ENCODE measurements around the gene F10.

The F10 gene

DNA sequence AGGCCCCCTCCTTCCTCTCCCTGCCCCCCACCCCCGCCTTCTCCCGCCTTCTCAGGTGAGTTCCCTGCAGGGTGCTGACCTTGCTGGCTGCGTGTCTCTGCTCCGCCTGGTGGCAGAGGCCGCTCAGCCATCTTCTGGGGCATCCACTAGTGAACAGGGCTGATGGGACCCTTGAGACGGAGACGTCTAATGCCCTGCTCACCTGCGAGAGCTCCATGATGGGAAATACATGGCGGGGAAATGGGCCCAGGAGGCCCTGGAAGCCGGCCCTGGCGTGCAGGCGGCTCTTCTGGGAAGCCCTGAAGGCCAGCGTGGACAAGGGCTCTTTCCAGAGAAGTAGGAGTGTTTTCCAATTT lies 32.2 kb upstream of the F10 start:
- Histone ChIP-seq H3K4me1 (ENCODE audit: insufficient read depth, poor library complexity, severe bottlenecking) (no peaks in the 10 kb centered on the region), H3K9me3 (ENCODE audit: severe bottlenecking) (no peaks in the 10 kb centered on the region), H3K4me3 (ENCODE audit: severe bottlenecking) (no peak overlapping the region), H3K27ac (ENCODE audit: poor library complexity, severe bottlenecking) (no peak overlapping the region), H3K36me3 (ENCODE audit: low read depth) (no peaks in the 10 kb centered on the region), H3K27me3 (ENCODE audit: insufficient read depth, poor library complexity, severe bottlenecking) (peaks cover 7% of the 10 kb centered on the region)
- DNase-seq (ENCODE audit: low spot score) (peak; percentile 24), ATAC-seq (ENCODE audit: low read depth) (no peak)
- TF ChIP-seq, protein P1, sequence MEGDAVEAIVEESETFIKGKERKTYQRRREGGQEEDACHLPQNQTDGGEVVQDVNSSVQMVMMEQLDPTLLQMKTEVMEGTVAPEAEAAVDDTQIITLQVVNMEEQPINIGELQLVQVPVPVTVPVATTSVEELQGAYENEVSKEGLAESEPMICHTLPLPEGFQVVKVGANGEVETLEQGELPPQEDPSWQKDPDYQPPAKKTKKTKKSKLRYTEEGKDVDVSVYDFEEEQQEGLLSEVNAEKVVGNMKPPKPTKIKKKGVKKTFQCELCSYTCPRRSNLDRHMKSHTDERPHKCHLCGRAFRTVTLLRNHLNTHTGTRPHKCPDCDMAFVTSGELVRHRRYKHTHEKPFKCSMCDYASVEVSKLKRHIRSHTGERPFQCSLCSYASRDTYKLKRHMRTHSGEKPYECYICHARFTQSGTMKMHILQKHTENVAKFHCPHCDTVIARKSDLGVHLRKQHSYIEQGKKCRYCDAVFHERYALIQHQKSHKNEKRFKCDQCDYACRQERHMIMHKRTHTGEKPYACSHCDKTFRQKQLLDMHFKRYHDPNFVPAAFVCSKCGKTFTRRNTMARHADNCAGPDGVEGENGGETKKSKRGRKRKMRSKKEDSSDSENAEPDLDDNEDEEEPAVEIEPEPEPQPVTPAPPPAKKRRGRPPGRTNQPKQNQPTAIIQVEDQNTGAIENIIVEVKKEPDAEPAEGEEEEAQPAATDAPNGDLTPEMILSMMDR (IDR thresholded peaks at IDR 0.05; ENCODE audit: poor library complexity, severe bottlenecking): no peak

DNA sequence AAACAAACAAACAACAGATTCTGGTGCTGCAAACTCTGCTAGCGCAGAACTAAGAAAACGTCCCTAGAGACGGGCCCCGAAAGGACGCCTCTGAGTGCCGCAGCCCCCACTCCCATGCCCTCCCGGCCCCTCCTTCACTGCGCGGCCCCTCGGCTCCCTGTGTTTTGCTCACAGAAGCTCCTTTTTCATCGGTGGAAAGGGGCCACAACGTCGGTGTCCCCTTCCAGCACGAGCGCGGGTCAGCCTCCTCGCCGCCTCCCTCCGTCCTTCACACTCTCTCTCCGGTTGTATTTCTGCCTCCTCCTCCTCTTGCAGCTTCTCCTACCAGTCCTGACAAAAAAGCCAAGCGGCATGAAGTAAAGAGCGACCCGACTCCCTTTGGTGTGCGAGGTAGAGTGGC lies 31.8 kb upstream of the F10 start:
- H3K4me3 ChIP-seq (ENCODE audit: severe bottlenecking): no peak overlapping the region
- no peaks in the 10 kb centered on the region for H3K36me3 ChIP-seq (ENCODE audit: low read depth)
- DNase-seq (ENCODE audit: low spot score) (peak; percentile 45), ATAC-seq (ENCODE audit: low read depth) (no peak)
- H3K27me3 ChIP-seq (ENCODE audit: insufficient read depth, poor library complexity, severe bottlenecking): peaks cover 7% of the 10 kb centered on the region
- no peaks in the 10 kb centered on the region for H3K9me3 ChIP-seq (ENCODE audit: severe bottlenecking)
- H3K27ac ChIP-seq (ENCODE audit: poor library complexity, severe bottlenecking): no peak overlapping the region
- TF ChIP-seq, protein P1 (IDR thresholded peaks at IDR 0.05; ENCODE audit: poor library complexity, severe bottlenecking): no peak
- H3K4me1 ChIP-seq (ENCODE audit: insufficient read depth, poor library complexity, severe bottlenecking): no peaks in the 10 kb centered on the region

DNA sequence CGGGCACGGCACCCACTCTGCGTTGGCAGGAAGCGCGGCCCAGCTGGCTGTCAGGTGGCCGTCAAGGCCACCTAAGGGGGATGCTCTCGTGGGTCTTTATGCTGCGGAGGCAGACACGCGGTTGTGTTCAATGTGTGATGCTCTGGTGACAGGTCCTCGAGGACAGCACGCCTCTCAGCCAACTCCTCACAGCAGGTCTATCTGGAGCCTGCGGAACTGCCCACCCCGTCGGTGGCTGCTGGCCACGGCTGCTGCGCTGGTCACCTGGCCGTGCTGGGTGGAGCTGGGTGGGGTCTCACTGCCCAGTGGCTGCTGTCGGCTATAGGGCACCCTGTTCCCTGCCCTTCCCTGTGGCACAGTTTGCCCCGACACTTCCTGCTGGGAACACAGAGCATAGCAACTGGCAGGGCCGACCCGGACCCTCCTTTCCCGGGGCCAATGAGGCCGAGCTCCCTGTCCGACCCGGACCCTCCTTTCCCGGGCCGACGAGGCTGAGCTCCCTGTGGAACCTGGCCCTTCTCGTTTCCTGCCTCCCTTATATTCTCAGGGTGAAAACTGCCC lies 31.3 kb upstream of the F10 start:
- H3K9me3 ChIP-seq (ENCODE audit: severe bottlenecking): no peaks in the 10 kb centered on the region
- no peak overlapping the region for H3K4me3 ChIP-seq (ENCODE audit: severe bottlenecking)
- TF ChIP-seq, protein P1 (IDR thresholded peaks at IDR 0.05; ENCODE audit: poor library complexity, severe bottlenecking): no peak
- H3K4me1 ChIP-seq (ENCODE audit: insufficient read depth, poor library complexity, severe bottlenecking): no peaks in the 10 kb centered on the region
- ATAC-seq (ENCODE audit: low read depth) (no peak), DNase-seq (ENCODE audit: low spot score) (peak; percentile 55)
- no peak overlapping the region for H3K27ac ChIP-seq (ENCODE audit: poor library complexity, severe bottlenecking)
- no peaks in the 10 kb centered on the region for H3K36me3 ChIP-seq (ENCODE audit: low read depth)
- peaks cover 7% of the 10 kb centered on the region for H3K27me3 ChIP-seq (ENCODE audit: insufficient read depth, poor library complexity, severe bottlenecking)

DNA sequence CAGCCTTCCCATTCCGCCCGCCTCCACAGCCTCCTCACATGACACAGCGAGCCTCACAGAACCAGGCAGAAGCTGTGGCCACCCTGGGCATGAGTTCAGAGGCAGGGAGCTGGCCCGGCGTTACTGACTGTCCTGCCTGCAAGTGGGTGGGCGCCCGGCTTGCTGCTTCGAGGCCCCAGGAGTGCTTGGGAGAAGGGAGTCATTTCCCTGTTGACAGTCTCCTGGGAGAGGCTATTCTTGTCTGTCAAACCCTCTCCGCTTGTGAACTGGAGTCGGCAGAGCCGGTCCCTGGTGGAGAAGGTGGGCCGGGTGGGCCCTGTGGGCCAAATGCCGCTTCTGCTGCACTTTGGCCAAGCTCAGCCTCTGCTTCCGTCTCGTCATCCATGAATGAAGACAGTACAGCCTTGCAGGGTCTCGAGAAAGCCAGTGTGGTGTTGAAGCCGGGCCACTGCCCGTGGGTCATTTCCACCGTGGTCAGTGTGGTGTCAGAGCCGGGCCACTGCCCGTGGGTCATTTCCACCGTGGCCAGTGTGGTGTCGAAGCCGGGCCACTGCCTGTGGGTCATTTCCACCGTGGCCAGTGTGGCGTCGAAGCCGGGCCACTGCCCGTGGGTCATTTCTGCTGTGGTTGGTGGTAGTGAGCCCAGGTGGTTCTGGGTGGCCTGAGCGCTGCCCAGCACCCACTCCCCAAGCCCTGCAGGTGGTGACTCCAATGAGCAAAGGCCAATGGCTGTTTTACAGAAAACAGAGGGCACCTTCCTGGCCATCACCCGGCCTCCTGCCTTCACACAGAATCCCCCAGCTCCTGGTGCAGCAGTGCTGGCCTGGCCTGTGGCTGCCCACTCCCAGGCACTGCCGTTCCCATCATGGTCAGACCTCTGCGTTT lies 30.5 kb upstream of the F10 start:
- Histone ChIP-seq H3K36me3 (ENCODE audit: low read depth) (no peaks in the 10 kb centered on the region), H3K27me3 (ENCODE audit: insufficient read depth, poor library complexity, severe bottlenecking) (peaks cover 7% of the 10 kb centered on the region), H3K4me3 (ENCODE audit: severe bottlenecking) (no peak overlapping the region), H3K4me1 (ENCODE audit: insufficient read depth, poor library complexity, severe bottlenecking) (no peaks in the 10 kb centered on the region), H3K27ac (ENCODE audit: poor library complexity, severe bottlenecking) (no peak overlapping the region), H3K9me3 (ENCODE audit: severe bottlenecking) (no peaks in the 10 kb centered on the region)
- TF ChIP-seq, protein P1 (IDR thresholded peaks at IDR 0.05; ENCODE audit: poor library complexity, severe bottlenecking): no peak
- ATAC-seq (ENCODE audit: low read depth) (no peak), DNase-seq (ENCODE audit: low spot score) (peak; percentile 51)
